ENCODE data around the gene IQCN. TPM values are rescaled to one million over a fixed set of nuclear protein-coding genes. Genes with fewer than 3 reads are reported as not detected.

IQCN gene
- total RNA-seq, 4 donors from 2014 or later: 5.7 to 17.0 (median 8.9) TPM

DNA sequence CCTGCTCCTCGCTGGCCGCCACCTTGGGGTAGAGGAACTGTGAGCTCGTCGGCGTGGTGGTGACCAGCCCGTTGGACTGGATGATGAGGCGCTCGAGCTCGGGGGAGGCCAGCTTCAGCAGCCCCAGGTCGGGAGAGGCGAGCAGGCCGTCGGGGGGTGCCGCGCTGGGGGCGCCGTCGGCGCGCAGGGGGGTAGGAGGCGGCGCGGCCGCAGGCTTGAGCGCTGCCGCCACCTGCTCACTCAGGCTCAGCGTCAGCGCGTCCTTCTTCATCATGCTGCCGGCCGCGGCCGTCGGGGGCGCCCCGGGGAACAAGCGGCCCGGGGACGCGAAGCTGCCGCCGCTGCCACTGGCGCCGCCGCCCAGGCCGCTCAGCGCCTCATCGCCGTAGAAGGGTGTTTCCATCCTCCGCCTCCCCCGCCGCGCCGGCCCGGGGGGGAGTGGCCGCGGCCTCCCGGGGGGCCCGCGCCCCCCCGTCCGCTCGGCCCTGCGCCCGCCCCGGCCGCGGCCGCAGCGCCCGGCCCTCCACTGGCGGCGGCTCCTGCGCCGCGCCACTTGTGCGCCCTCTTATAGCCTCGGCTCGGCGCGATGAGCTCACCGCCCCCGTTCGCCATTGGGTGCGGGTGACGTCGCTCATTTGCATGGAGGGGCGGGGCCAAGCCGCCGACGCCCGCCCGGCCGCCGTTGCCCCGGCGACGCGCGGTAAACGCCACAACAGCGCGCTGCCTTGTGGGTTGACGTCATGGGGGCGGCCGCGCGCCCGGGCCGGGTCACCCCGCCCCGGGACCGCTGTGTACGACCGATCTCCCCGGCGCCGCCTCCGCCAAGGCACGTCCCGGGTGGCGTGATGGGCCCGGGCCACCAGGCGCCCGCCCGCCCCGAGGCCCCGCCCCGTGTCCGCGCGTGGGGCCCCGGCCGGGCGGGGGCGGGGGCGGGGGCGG, 7.1 kb upstream of the IQCN start, which contains the start of gene JUND:
Gene JUND, minus strand, starts transcription at position 541 of the 939 bp plus-strand sequence. Its CDS starts 138 bp downstream, at position 403.
- H3K4me3 ChIP-seq (replicated peaks in 1 of 3): peak within 1 kb of the TSS; percentile 99
- intact Hi-C loops (cut with DNase I): no loop called here
- no peaks in the 10 kb centered on the region for H3K27me3 ChIP-seq
- H3K27ac ChIP-seq: peak within 1 kb of the TSS; percentile 100
- 0% methylated on average over 4 to 26 of the region's 138 CpGs for WGBS, 2 donors
- TF ChIP-seq POLR2A (IDR thresholded peaks at IDR 0.05): peak; percentile 92 to 100
- no peak for TF ChIP-seq CTCF (IDR thresholded peaks at IDR 0.05)
- DNase-seq: peak; percentile 99
- H3K4me1 ChIP-seq: peaks cover 23 to 31% of the 10 kb centered on the region in 2 donors
- H3K36me3 ChIP-seq: peaks cover 11 to 12% of the 10 kb centered on the region in 2 donors
- no peaks in the 10 kb centered on the region for H3K9me3 ChIP-seq

GRCh38 chr19:18280247-18281081, 6.2 kb upstream of the IQCN start:
- Histone ChIP-seq H3K36me3 (peaks cover 11 to 12% of the 10 kb centered on the region in 2 donors), H3K4me1 (peaks cover 25 to 40% of the 10 kb centered on the region in 2 donors), H3K9me3 (no peaks in the 10 kb centered on the region), H3K4me3 (replicated peaks in 1 of 3) (peak overlapping the region; percentile 99), H3K27me3 (no peaks in the 10 kb centered on the region), H3K27ac (peak overlapping the region; percentile 100)
- TF ChIP-seq CTCF (IDR thresholded peaks at IDR 0.05): peak in 1 of 6 experiments; percentile 9
- TF ChIP-seq POLR2A (IDR thresholded peaks at IDR 0.05): peak; percentile 94 to 97
- intact Hi-C loops (cut with DNase I): no loop called here
- 0% methylated on average over 1 to 3 of the region's 111 CpGs for WGBS, 2 donors
- DNase-seq: peak; percentile 82

- intact Hi-C loops (cut with DNase I): loop anchor here (2.0 kb wide), 1 partner anchor 45 kb away; no protein-coding TSS in a partner anchor
- TF ChIP-seq POLR2A (IDR thresholded peaks at IDR 0.05): peak in 1 of 2 donors; percentile 93
- peak; percentile 44 to 95 (median 84) for TF ChIP-seq CTCF (IDR thresholded peaks at IDR 0.05)
- Histone ChIP-seq H3K27ac (peak overlapping the region; percentile 100), H3K4me3 (replicated peaks in 1 of 3) (peak overlapping the region; percentile 97 to 99 (median 99)), H3K9me3 (no peaks in the 10 kb centered on the region), H3K27me3 (no peaks in the 10 kb centered on the region), H3K36me3 (peaks cover 11 to 12% of the 10 kb centered on the region in 2 donors), H3K4me1 (peaks cover 33 to 47% of the 10 kb centered on the region in 2 donors)
- peak; percentile 94 for DNase-seq
- WGBS, 2 donors: 0 to 1% methylated on average over 44 to 50 of the region's 55 CpGs
Observed at GRCh38 chr19:18279516-18280246, 5.4 kb upstream of the IQCN start.

DNA sequence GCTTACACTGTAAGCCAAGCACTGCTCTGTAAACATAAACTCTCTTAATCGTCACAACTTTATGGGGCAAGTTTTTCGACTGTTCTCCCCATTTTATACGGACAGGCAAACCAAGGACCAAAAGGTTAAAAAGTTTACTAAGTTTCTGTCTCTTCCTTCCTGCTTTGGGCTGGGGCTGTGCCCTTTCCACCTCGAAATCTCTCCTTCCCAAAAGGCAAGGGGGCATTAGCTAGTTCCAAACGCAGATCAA, 4.9 kb upstream of the IQCN start:
- intact Hi-C loops (cut with DNase I): loop anchor here (2.0 kb wide), 1 partner anchor 46 kb away; no protein-coding TSS in a partner anchor
- Histone ChIP-seq H3K9me3 (no peaks in the 10 kb centered on the region), H3K27me3 (no peaks in the 10 kb centered on the region), H3K4me1 (peaks cover 38 to 52% of the 10 kb centered on the region in 2 donors), H3K4me3 (replicated peaks in 1 of 3) (peak overlapping the region; percentile 1 to 99 (median 75)), H3K36me3 (peaks cover 11 to 12% of the 10 kb centered on the region in 2 donors), H3K27ac (peak overlapping the region; percentile 100)
- WGBS, 2 donors: 0 to 1% methylated on average over 5 of the region's 5 CpGs
- no peak for TF ChIP-seq CTCF (IDR thresholded peaks at IDR 0.05)
- no peak for DNase-seq

Measured in thyroid gland (tissue), 4 donors.